GM10266 (cell line): ENCODE data around the gene TAS2R41.
"Not testable (repeated sequence)": the region's sequence is repeated elsewhere in the genome, so short reads cannot be mapped to it uniquely, and the experiment has no call there.

Experiments
- DNase-seq: peaks from one replicate; pipeline ENCODE4 v3.0.0; 2012; ENCODE audit errors: extremely low spot score
- CTCF ChIP-seq: IDR thresholded peaks from 2 replicates; pipeline ENCODE4 v1.5.1; 2012; ENCODE audit warnings: mild to moderate bottlenecking, low read depth; ENCODE audit not compliant: control insufficient read depth, insufficient read depth; ENCODE audit errors: missing control alignments

The TAS2R41 gene

GRCh38 chr7:143463556-143463955, 14.1 kb upstream of the TAS2R41 start:
- TF ChIP-seq CTCF, result no peak
- DNase-seq, result no peak

DNA sequence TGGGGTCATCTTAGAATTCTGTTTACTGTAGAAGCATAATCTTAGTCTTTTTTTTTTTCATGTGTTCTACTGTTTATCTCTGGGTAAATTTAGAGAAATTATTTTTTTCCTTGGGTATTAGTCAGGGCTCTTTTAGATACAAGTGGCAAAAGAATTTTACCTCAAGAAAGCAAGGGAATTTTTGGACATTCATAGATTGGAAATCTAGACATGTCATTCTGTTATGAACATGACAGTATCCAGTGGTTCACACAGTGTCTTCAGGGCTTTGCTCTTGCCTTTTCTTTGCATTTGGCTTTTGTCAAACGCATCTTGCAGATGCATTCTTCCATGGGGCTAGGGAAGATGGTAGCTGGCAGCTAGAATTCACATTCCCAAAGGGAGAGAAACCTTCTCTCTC, 13.7 kb upstream of the TAS2R41 start:
- no peak for TF ChIP-seq CTCF
- no peak for DNase-seq

- TF ChIP-seq CTCF, result no peak
- DNase-seq, result no peak
These were observed 9.9 kb upstream of the TAS2R41 start for GRCh38 chr7:143467724-143468123.

DNA sequence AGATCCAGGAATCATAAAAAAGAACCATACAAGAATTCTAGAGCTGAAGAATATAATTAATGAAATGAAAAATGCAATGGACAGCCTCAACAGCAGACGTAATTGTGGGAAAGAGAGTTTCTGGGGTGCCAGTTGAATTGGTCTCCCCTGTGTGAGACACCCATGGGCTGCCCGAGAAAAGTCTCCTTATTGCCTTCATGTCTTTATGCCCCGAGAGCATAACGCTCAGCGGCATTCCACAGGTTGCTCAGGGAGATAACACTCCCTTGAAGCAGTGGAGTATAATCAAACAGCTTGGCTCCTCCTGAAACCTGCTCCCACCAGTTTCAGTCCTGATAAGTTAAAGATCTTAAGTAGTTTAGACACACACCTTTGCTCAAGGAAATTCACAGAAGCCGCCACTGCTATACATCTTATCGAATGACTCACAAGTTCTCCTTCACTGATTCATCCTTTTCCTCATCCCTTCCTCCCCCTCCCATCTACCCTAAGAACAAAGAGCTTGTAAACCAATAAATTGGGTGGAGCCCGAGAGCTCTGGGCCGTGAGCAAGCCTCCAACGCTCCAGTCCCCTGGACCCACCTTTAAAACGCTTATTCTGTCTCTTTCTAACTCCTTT, 5.5 kb upstream of the TAS2R41 start:
- not testable (repeated sequence) for DNase-seq

DNA sequence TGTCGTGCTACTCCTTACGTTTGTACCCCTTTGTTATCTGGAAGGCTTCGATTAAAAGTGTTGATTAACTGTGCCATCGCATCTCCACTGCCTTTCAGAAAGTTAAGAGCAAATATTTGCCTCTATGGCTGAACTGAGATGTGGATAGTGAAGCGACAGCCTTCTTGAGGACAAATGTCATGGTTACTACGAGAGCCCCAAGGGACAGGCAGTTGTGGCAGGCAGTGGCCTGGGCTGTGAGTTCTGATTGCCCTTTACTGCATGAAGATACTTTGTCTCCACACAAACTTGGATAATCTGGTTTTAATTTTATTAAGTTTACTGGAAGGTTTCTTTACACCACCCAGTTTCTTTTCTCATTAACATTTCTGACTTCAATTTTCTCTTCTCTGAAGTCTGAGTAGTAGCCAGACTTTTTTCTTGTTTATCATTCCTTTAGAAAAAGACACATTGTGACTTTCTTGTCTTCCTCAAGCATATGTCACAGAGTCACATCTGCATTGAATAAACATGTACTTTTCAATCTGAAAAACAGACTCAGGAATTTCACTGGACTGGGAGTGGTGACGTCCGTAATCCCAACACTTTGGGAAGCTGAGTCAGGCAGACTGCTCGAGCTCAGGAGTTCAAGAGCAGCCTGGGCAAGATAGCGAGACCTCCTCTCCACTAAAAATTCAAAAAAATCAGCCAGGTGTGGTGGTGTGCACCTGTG, 1.5 kb downstream of the TAS2R41 start:
- no peak for DNase-seq
- TF ChIP-seq CTCF, result no peak

GRCh38 chr7:143480501-143480900, 2.8 kb downstream of the TAS2R41 start:
- DNase-seq, result no peak
- TF ChIP-seq CTCF, result no peak

DNA sequence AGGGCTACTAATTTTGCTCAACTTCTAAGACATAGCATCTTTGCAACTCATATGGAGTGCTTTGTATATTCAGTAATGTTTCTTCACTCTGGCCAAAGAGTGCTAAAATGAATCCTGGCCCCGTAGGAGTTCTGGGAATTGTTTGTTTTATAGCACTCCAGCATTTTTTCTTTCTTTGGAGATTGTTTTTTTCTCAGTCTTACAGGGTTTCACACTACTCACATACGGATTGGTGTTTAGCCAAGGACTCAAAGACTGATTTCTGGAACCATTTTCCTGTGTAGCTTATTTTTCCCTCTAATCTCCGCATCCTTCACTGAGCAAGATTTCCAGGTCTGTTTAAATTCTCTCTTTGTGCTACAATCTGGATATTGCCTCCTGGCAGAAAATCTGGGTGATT, 6.4 kb downstream of the TAS2R41 start:
- no peak for TF ChIP-seq CTCF
- DNase-seq, result no peak
